Activated CD8-positive, alpha-beta memory T cell treated with anti-CD3 and anti-CD28 coated beads, Interleukin-2, amount 10 ng/mL, durations not matched to agents 7 days and 5 days (primary cell): Measurements from ENCODE around the gene SCARF1. TPM values are rescaled to one million over a fixed set of nuclear protein-coding genes. Genes with fewer than 3 reads are reported as not detected.
"Not testable (repeated sequence)": the region's sequence is repeated elsewhere in the genome, so short reads cannot be mapped to it uniquely, and the experiment has no call there.

Source experiments
- ATAC-seq: fragments of 150-1000 bp; cut with Tn5 transposase; one replicate; pipeline ENCODE4 v1.10.0; 2021; ENCODE audit warnings: moderate library complexity
- CTCF ChIA-PET: fragments of 350-600 bp; sonication (Branson Sonifier 250); formaldehyde crosslinking; loops from one replicate; lab custom pipeline; 2021; ENCODE audit warnings: antibody characterized with exemption; lab: Charles Lee
- DNase-seq: peaks from one replicate; pipeline ENCODE4 v3.0.0-alpha.2; 2020
- H3K27ac Mint-ChIP-seq: one replicate; pipeline ENCODE4 v1.8.0; 2021; ENCODE audit warnings: mild to moderate bottlenecking, mixed read lengths
- H3K27me3 Mint-ChIP-seq: one replicate; pipeline ENCODE4 v1.8.0; 2021; ENCODE audit warnings: mixed read lengths
- H3K36me3 Mint-ChIP-seq: one replicate; pipeline ENCODE4 v1.8.0; 2021; ENCODE audit warnings: mild to moderate bottlenecking, mixed read lengths
- H3K4me1 Mint-ChIP-seq: one replicate; pipeline ENCODE4 v1.8.0; 2021; ENCODE audit warnings: mixed read lengths
- H3K4me3 Mint-ChIP-seq: one replicate; pipeline ENCODE4 v1.8.0; 2021; ENCODE audit warnings: mild to moderate bottlenecking, moderate library complexity, mixed read lengths
- H3K9me3 Mint-ChIP-seq: one replicate; pipeline ENCODE4 v1.8.0; 2022; ENCODE audit warnings: low read depth, mixed read lengths
- total RNA-seq, 2 experiments: library from RNA; stranded (reverse); gene quantifications; one replicate each; pipeline ENCODE4 v1.2.3, GENCODE V29; 2021

Gene SCARF1
- total RNA-seq: 1 to 10 TPM in 1 of 2 experiments, under 1 TPM in 1; 0.70 to 2.0 TPM

DNA sequence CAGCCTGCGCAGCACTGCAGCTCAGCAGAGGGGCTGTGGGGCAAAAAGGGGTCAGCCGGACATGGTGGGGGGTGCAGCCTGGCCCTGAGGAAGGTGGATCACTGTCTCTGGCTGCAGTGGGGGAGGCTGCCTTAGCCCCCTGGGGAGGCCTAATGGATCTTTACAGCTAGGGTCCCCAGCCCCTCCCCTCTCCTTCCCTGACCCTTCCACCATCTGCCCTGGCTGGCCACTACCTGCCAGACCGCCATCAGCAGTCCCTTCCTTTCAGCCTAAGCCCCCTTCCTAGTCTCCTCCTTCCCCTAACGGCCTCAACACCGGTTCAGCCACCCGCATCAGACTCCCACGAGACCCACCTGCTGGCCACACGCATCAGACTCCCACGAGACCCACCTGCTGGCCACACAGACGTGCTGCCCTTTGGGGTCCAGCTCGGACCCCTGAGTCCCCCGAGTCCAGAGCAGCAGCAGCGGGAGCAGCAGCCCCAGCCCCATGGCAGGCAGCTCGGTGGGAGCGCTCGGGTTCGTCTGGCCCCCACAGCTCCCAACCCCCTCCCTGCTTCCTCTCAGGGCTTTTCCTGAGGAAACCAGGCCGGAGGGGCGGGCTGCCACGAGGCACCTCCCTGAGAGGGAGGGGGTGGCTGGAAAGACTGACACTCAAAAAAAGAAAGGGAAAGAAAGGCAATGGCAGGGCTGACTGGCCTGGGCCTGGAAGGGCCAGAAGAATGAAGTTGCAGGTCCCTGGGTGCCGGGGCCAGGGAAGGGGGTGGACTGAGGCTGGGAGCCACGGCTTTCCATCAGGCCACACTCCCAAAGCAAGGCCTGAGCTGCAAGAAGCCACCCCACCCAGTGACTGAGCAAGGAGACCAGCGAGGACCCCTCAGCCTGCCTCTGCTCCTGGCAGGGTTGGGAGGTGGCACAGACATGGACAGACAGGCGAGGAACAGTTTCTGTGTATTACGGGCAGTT, at the start of gene SCARF1:
TSS of gene SCARF1 (minus strand) at position 526 of the 965 bp plus-strand sequence. CDS start at position 491, 35 bp downstream.
- peak within 1 kb of the TSS; percentile 74 for H3K27ac Mint-ChIP-seq
- ATAC-seq: no peak
- H3K4me3 Mint-ChIP-seq: peak within 1 kb of the TSS; percentile 72
- no peak for DNase-seq
- CTCF ChIA-PET: interaction anchor here (1.2 to 3.2 kb wide), 3 partner anchors 16 to 71 kb away, joined by 3 to 17 read pairs (median 5); no protein-coding TSS in a partner anchor
- peaks cover 23% of the 10 kb centered on the region for H3K4me1 Mint-ChIP-seq
- no peaks in the 10 kb centered on the region for H3K9me3 Mint-ChIP-seq
- H3K36me3 Mint-ChIP-seq: no peaks in the 10 kb centered on the region
- no peaks in the 10 kb centered on the region for H3K27me3 Mint-ChIP-seq

GRCh38 chr17:1693339-1693738, 47.8 kb upstream of the SCARF1 start:
- Mint-ChIP-seq H3K9me3 (no peaks in the 10 kb centered on the region), H3K4me1 (no peaks in the 10 kb centered on the region), H3K4me3 (no peak overlapping the region), H3K27ac (no peak overlapping the region), H3K27me3 (peaks cover 9% of the 10 kb centered on the region), H3K36me3 (no peaks in the 10 kb centered on the region)
- no peak for ATAC-seq
- CTCF ChIA-PET: no interaction called here
- DNase-seq: no peak

GRCh38 chr17:1690544-1691221, 45.2 kb upstream of the SCARF1 start:
- no peak overlapping the region for H3K27ac Mint-ChIP-seq
- H3K4me1 Mint-ChIP-seq: peaks cover 4% of the 10 kb centered on the region

DNA sequence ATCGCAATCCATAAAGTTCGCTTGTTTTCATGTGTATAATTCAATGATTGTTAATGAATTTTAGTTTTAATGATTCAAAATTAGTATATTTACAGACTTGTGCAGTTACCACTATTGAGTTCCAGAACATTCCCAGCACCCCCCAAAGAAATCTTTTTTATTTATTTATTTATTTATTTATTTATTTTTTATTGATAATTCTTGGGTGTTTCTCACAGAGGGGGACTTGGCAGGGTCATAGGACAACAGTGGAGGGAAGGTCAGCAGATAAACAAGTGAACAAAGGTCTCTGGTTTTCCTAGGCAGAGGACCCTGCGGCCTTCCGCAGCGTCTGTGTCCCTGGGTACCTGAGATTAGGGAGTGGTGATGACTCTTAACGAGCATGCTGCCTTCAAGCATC, 42.9 kb upstream of the SCARF1 start:
- ATAC-seq, H3K9me3 Mint-ChIP-seq, H3K36me3 Mint-ChIP-seq, DNase-seq, H3K4me3 Mint-ChIP-seq, H3K27ac Mint-ChIP-seq, H3K27me3 Mint-ChIP-seq: not testable (repeated sequence)
- CTCF ChIA-PET: interaction anchor here (0.7 kb wide), 2 partner anchors 21 to 25 kb away, joined by 3 read pairs; no protein-coding TSS in a partner anchor
- peaks cover 20% of the 10 kb centered on the region for H3K4me1 Mint-ChIP-seq

More at GRCh38 chr17:1690544-1691221, 45.2 kb upstream of the SCARF1 start:
- Mint-ChIP-seq H3K4me3 (no peak overlapping the region), H3K36me3 (no peaks in the 10 kb centered on the region), H3K9me3 (no peaks in the 10 kb centered on the region), H3K27me3 (peaks cover 7% of the 10 kb centered on the region)
- CTCF ChIA-PET: interaction anchor here (1.7 kb wide), 1 partner anchor 22 kb away, joined by 6 read pairs; no protein-coding TSS in a partner anchor
- DNase-seq: no peak
- no peak for ATAC-seq

GRCh38 chr17:1686086-1686485, 40.6 kb upstream of the SCARF1 start:
- CTCF ChIA-PET: no interaction called here
- Mint-ChIP-seq H3K36me3 (peaks cover 27% of the 10 kb centered on the region), H3K4me1 (peaks cover 34% of the 10 kb centered on the region), H3K27me3 (no peaks in the 10 kb centered on the region), H3K4me3 (peak overlapping the region; percentile 3), H3K9me3 (no peaks in the 10 kb centered on the region), H3K27ac (no peak overlapping the region)
- DNase-seq (no peak), ATAC-seq (no peak)

GRCh38 chr17:1684378-1685189, 39.1 kb upstream of the SCARF1 start, which contains the start of gene PRPF8:
PRPF8 (minus strand) TSS chr17:1684867; CDS start chr17:1684571, 296 bp downstream.
- peaks cover 42% of the 10 kb centered on the region for H3K36me3 Mint-ChIP-seq
- peak; percentile 100 for ATAC-seq
- H3K27ac Mint-ChIP-seq: peak within 1 kb of the TSS; percentile 94
- H3K4me1 Mint-ChIP-seq: peaks cover 38% of the 10 kb centered on the region
- H3K9me3 Mint-ChIP-seq: no peaks in the 10 kb centered on the region
- peak; percentile 99 for DNase-seq
- no peaks in the 10 kb centered on the region for H3K27me3 Mint-ChIP-seq
- H3K4me3 Mint-ChIP-seq: peak within 1 kb of the TSS; percentile 99
- CTCF ChIA-PET: interaction anchor here (0.7 to 2.6 kb wide), 8 partner anchors 14 to 370 kb away, joined by 3 to 16 read pairs (median 3); partner anchors contain the start of genes HIC1 and RILP

DNA sequence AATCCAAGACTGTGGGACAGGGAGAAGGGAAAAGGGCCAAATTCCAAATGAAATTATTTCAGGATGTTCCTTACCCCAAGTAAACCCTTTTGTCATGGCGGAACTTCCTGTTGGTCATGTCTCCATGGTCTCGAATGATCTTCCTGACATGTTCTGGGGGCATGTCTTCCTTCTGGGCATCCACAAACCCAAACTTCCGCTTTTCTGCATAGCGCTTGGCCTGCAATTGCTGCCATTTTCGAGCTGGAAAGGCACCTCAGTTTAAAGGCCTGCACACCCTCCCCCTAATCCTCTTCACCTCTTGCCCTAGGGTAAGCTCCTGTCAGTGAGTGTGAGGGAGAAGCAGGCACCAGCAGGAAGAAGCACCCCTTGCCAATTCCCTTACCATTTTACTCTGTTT, 37.9 kb upstream of the SCARF1 start:
- Mint-ChIP-seq H3K4me1 (peaks cover 38% of the 10 kb centered on the region), H3K36me3 (peaks cover 52% of the 10 kb centered on the region), H3K27ac (peak overlapping the region; percentile 94), H3K27me3 (no peaks in the 10 kb centered on the region), H3K4me3 (peak overlapping the region; percentile 99), H3K9me3 (no peaks in the 10 kb centered on the region)
- no peak for DNase-seq
- no peak for ATAC-seq
- CTCF ChIA-PET: interaction anchor here (0.5 to 2.6 kb wide), 4 partner anchors 15 to 255 kb away, joined by 3 to 16 read pairs (median 9); partner anchors contain the start of gene RILP

- H3K36me3 Mint-ChIP-seq: peaks cover 79% of the 10 kb centered on the region
- no peak overlapping the region for H3K27ac Mint-ChIP-seq
- CTCF ChIA-PET: no interaction called here
- H3K4me1 Mint-ChIP-seq: peaks cover 19% of the 10 kb centered on the region
- no peak for DNase-seq
- no peaks in the 10 kb centered on the region for H3K27me3 Mint-ChIP-seq
- ATAC-seq: no peak
- no peaks in the 10 kb centered on the region for H3K9me3 Mint-ChIP-seq
- H3K4me3 Mint-ChIP-seq: no peak overlapping the region
Observed at GRCh38 chr17:1676401-1676800, 30.9 kb upstream of the SCARF1 start.

GRCh38 chr17:1673041-1673785, 27.7 kb upstream of the SCARF1 start:
- peak; percentile 47 for ATAC-seq

GRCh38 chr17:1663934-1664333, 18.4 kb upstream of the SCARF1 start:
- H3K4me1 Mint-ChIP-seq, DNase-seq, H3K4me3 Mint-ChIP-seq, H3K9me3 Mint-ChIP-seq, H3K27me3 Mint-ChIP-seq, H3K27ac Mint-ChIP-seq, ATAC-seq: not testable (repeated sequence)
- CTCF ChIA-PET: interaction anchor here (2.9 kb wide), 1 partner anchor 15 kb away, joined by 12 read pairs; the partner anchor contains the start of gene RILP
- H3K36me3 Mint-ChIP-seq: peaks cover 55% of the 10 kb centered on the region

More at GRCh38 chr17:1673041-1673785, 27.7 kb upstream of the SCARF1 start:
- peaks cover 72% of the 10 kb centered on the region for H3K36me3 Mint-ChIP-seq
- CTCF ChIA-PET: interaction anchor here (0.8 to 1.3 kb wide), 4 partner anchors 24 to 48 kb away, joined by 3 to 4 read pairs (median 3); partner anchors contain the start of gene RILP
- peak overlapping the region; percentile 32 for H3K27ac Mint-ChIP-seq
- no peak overlapping the region for H3K4me3 Mint-ChIP-seq
- peak; percentile 58 for DNase-seq
- H3K4me1 Mint-ChIP-seq: peaks cover 19% of the 10 kb centered on the region
- no peaks in the 10 kb centered on the region for H3K27me3 Mint-ChIP-seq
- H3K9me3 Mint-ChIP-seq: no peaks in the 10 kb centered on the region

DNA sequence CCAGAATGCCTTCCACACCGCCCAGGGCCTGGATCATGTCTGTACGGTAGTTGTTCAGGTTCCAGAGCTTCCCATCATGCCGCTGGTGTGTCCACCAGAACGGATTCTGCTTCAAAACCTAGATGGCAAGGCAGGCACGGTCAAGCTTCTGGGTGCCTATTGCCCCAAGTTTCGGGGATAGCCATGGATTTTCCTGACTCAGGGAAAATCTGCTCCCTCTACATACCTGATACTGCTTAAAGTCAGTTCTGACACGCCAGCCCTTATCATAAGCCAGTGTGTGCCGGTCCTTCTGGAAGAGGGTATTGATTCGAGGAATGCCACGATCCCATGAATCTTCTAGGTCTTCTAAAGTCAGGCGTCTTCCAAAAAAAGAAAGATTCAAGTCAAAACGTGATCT, 15.5 kb upstream of the SCARF1 start:
- H3K4me3 Mint-ChIP-seq: no peak overlapping the region
- DNase-seq (no peak), ATAC-seq (no peak)
- H3K27ac Mint-ChIP-seq: no peak overlapping the region
- H3K4me1 Mint-ChIP-seq: no peaks in the 10 kb centered on the region
- no peaks in the 10 kb centered on the region for H3K9me3 Mint-ChIP-seq
- H3K36me3 Mint-ChIP-seq: peaks cover 64% of the 10 kb centered on the region
- no peaks in the 10 kb centered on the region for H3K27me3 Mint-ChIP-seq
- CTCF ChIA-PET: interaction anchor here (1.5 to 2.9 kb wide), 2 partner anchors 12 to 16 kb away, joined by 3 to 12 read pairs; partner anchors contain the start of genes RILP and SCARF1

- DNase-seq (no peak), ATAC-seq (no peak)
- Mint-ChIP-seq H3K27me3 (no peaks in the 10 kb centered on the region), H3K4me3 (no peak overlapping the region), H3K36me3 (peaks cover 71% of the 10 kb centered on the region), H3K4me1 (no peaks in the 10 kb centered on the region), H3K9me3 (no peaks in the 10 kb centered on the region), H3K27ac (no peak overlapping the region)
- CTCF ChIA-PET: no interaction called here
Observed at GRCh38 chr17:1658100-1658499, 12.6 kb upstream of the SCARF1 start.
